ENCODE data around the gene TMEM44.

TMEM44 gene

DNA sequence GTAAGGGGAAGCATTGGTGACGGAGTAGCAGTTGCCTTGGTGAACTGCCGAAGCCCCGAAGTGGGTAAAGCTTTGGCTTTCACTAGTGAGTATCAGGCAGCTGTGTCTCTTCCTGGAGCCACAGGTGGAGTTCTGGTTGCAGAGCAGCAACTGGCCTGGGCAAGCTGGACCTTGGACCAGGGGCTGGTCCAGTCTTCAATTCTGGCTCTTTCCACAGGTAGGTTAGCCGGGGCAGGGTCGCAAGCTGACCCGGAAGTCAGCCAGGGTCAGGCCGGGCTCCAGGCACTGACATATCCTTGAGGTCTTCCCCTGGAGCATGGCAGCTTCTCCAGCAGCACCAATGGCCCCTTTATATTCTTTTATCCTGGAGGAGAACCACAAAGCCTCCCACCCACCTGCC, 73.2 kb downstream of the TMEM44 start:
- H3F3A ChIP-seq (ENCODE audit: insufficient read depth): no peaks in the 10 kb centered on the region
- no peaks in the 10 kb centered on the region for H3K79me2 ChIP-seq (ENCODE audit: insufficient read depth, low read length)
- no peaks in the 10 kb centered on the region for H3K9me2 ChIP-seq (replicated peaks; ENCODE audit: insufficient read depth, low read length)
- H3K4me2 ChIP-seq (ENCODE audit: low read depth, low read length, poor library complexity, severe bottlenecking): no peak overlapping the region
- TF ChIP-seq, protein P1, sequence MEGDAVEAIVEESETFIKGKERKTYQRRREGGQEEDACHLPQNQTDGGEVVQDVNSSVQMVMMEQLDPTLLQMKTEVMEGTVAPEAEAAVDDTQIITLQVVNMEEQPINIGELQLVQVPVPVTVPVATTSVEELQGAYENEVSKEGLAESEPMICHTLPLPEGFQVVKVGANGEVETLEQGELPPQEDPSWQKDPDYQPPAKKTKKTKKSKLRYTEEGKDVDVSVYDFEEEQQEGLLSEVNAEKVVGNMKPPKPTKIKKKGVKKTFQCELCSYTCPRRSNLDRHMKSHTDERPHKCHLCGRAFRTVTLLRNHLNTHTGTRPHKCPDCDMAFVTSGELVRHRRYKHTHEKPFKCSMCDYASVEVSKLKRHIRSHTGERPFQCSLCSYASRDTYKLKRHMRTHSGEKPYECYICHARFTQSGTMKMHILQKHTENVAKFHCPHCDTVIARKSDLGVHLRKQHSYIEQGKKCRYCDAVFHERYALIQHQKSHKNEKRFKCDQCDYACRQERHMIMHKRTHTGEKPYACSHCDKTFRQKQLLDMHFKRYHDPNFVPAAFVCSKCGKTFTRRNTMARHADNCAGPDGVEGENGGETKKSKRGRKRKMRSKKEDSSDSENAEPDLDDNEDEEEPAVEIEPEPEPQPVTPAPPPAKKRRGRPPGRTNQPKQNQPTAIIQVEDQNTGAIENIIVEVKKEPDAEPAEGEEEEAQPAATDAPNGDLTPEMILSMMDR (IDR thresholded peaks at IDR 0.05; ENCODE audit: insufficient read depth, low read length, poor library complexity, severe bottlenecking): no peak
- TF ChIP-seq EZH2phosphoT487 (conservative IDR thresholded peaks at IDR 0.05; ENCODE audit: low read length): no peak
- H3K4me3 ChIP-seq (ENCODE audit: insufficient read depth, low read length, poor library complexity, severe bottlenecking): no peak overlapping the region
- H4K20me1 ChIP-seq (ENCODE audit: low read depth, low read length): no peaks in the 10 kb centered on the region
- H2AFZ ChIP-seq (ENCODE audit: low read depth, low read length, severe bottlenecking): no peak overlapping the region
- no peaks in the 10 kb centered on the region for H3K27me3 ChIP-seq (ENCODE audit: low read length)
- H3K9ac ChIP-seq (ENCODE audit: low read length): no peak overlapping the region
- H3K9me3 ChIP-seq (ENCODE audit: insufficient read depth, low read length): no peaks in the 10 kb centered on the region
- no peaks in the 10 kb centered on the region for H3K36me3 ChIP-seq (ENCODE audit: low read length)
- H3K27ac ChIP-seq (ENCODE audit: low read depth, low read length): no peak overlapping the region

DNA sequence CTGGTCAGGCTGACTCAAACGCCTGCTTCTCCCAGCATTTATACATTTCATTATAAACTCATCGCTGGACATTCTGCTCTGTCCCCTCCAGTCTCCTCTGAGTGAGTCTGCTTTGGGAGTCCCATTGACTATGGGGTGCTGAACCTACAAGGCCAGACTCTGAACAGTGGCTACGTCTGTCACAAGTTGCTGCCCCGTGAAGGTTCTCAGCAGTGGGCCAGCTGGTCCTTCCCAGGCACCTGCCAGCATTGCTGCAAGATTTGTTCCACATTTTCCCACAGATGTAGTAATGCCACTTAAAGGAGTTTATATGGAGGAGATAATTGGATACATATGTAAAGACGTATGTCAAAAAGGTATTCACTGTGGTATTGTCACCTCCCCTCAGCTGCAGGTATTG, 73.7 kb downstream of the TMEM44 start:
- H3F3A ChIP-seq (ENCODE audit: insufficient read depth): no peaks in the 10 kb centered on the region
- no peak overlapping the region for H2AFZ ChIP-seq (ENCODE audit: low read depth, low read length, severe bottlenecking)
- H3K9ac ChIP-seq (ENCODE audit: low read length): no peak overlapping the region
- H3K9me2 ChIP-seq (replicated peaks; ENCODE audit: insufficient read depth, low read length): no peaks in the 10 kb centered on the region
- no peak overlapping the region for H3K4me3 ChIP-seq (ENCODE audit: insufficient read depth, low read length, poor library complexity, severe bottlenecking)
- no peak overlapping the region for H3K4me2 ChIP-seq (ENCODE audit: low read depth, low read length, poor library complexity, severe bottlenecking)
- H3K36me3 ChIP-seq (ENCODE audit: low read length): no peaks in the 10 kb centered on the region
- no peaks in the 10 kb centered on the region for H3K79me2 ChIP-seq (ENCODE audit: insufficient read depth, low read length)
- TF ChIP-seq EZH2phosphoT487 (conservative IDR thresholded peaks at IDR 0.05; ENCODE audit: low read length): no peak
- TF ChIP-seq, protein P1 (IDR thresholded peaks at IDR 0.05; ENCODE audit: insufficient read depth, low read length, poor library complexity, severe bottlenecking): no peak
- H3K27me3 ChIP-seq (ENCODE audit: low read length): no peaks in the 10 kb centered on the region
- H3K9me3 ChIP-seq (ENCODE audit: insufficient read depth, low read length): no peaks in the 10 kb centered on the region
- no peak overlapping the region for H3K27ac ChIP-seq (ENCODE audit: low read depth, low read length)
- no peaks in the 10 kb centered on the region for H4K20me1 ChIP-seq (ENCODE audit: low read depth, low read length)

DNA sequence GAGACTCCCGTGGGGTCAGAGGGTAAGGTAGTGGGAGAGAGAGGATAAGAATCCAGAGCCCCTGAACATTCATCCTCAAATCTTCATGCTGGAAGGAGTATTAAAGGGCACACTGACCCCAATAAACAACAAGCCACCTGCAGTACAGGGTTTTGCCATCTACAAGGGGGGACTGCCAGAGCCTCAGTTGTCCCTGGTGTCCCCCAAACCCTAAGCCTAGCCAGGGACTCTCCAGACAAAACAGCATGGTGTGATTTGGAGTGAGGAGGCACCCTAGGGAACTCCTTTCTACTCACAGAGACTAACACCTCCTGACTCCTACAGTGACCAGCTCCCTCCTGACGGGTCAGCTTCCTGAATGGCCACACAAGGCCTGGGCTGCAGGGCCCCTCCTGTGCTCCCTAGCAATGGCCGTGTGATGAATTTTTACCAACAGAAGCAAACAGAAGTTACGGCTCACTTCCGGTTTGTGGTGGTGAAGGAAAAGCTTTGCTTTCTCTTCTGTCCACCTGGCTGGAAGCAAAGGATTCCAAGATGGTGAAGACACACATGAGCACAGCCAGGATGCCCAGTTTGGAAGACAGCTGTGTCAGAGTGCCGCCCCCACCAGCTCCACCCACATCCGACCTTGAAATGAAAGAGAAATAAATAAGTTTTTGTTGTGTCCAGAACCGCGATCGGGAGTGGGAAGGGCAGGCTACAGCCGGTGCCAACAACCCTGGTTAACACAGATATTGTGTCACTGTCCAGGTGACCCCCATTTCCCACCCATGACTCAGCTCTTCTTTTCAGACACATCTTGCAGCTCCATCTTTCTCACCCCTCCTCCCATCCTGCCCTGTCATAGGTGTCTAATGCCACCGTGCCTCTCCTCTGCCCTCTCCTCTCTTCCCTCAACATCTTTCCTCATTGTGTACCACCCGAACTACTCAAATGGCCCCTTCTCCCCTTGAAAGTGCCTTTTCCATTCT, 76.8 kb downstream of the TMEM44 start:
- Histone ChIP-seq H3K9ac (ENCODE audit: low read length) (peak overlapping the region; percentile 19), H3K27me3 (ENCODE audit: low read length) (no peaks in the 10 kb centered on the region), H3K79me2 (ENCODE audit: insufficient read depth, low read length) (no peaks in the 10 kb centered on the region), H2AFZ (ENCODE audit: low read depth, low read length, severe bottlenecking) (peak overlapping the region; percentile 97), H4K20me1 (ENCODE audit: low read depth, low read length) (no peaks in the 10 kb centered on the region), H3K9me3 (ENCODE audit: insufficient read depth, low read length) (no peaks in the 10 kb centered on the region), H3K9me2 (replicated peaks; ENCODE audit: insufficient read depth, low read length) (no peaks in the 10 kb centered on the region), H3K4me3 (ENCODE audit: insufficient read depth, low read length, poor library complexity, severe bottlenecking) (peak overlapping the region; percentile 26), H3K27ac (ENCODE audit: low read depth, low read length) (no peak overlapping the region), H3K36me3 (ENCODE audit: low read length) (no peaks in the 10 kb centered on the region), H3K4me2 (ENCODE audit: low read depth, low read length, poor library complexity, severe bottlenecking) (peak overlapping the region; percentile 53), H3F3A (ENCODE audit: insufficient read depth) (no peaks in the 10 kb centered on the region)
- TF ChIP-seq EZH2phosphoT487 (conservative IDR thresholded peaks at IDR 0.05; ENCODE audit: low read length): no peak
- TF ChIP-seq, protein P1 (IDR thresholded peaks at IDR 0.05; ENCODE audit: insufficient read depth, low read length, poor library complexity, severe bottlenecking): no peak
